H1 (cell line): ENCODE results near the gene MPPED2.

Experiments
- EP300 ChIP-seq, 2 experiments: IDR thresholded peaks; 1 replicate in 1 of 2; 2 replicates in 1 of 2; pipeline ENCODE4 v1.6.1; 2011 to 2012; ENCODE audit warnings: low read depth in 2 of 2, low read length in 2 of 2, mild to moderate bottlenecking in 2 of 2, borderline replicate concordance in 1 of 2, inconsistent platforms in 1 of 2, moderate library complexity in 1 of 2
- POLR2A ChIP-seq, 2 experiments: IDR thresholded peaks; 1 replicate in 1 of 2; 2 replicates in 1 of 2; pipeline ENCODE4 v1.6.1; 2011; ENCODE audit warnings: low read depth in 2 of 2, low read length in 2 of 2, mild to moderate bottlenecking in 2 of 2; ENCODE audit errors: control extremely low read depth in 1 of 2
- RAD21 ChIP-seq, 2 experiments: IDR thresholded peaks in 1 of 2; conservative IDR thresholded peaks in 1 of 2; 2 replicates each; pipeline ENCODE4 v1.6.1; 2011; ENCODE audit warnings: low read depth in 2 of 2, low read length in 2 of 2, improper control_type of control experiment in 1 of 2, inconsistent platforms in 1 of 2, mild to moderate bottlenecking in 1 of 2, moderate library complexity in 1 of 2
- RXRA ChIP-seq: IDR thresholded peaks from 2 replicates; pipeline ENCODE4 v1.6.1; 2011; ENCODE audit warnings: low read depth, mild to moderate bottlenecking, low read length, moderate library complexity; ENCODE audit not compliant: insufficient read depth
- SP2 ChIP-seq: IDR thresholded peaks from 2 replicates; pipeline ENCODE4 v1.6.1; 2012; ENCODE audit warnings: mild to moderate bottlenecking, low read length, inconsistent platforms
- TBP ChIP-seq: IDR thresholded peaks from 2 replicates; pipeline ENCODE4 v1.6.1; 2011; ENCODE audit warnings: low read depth, low read length, improper control_type of control experiment
- TF ChIP-seq, protein P1 (sequence below), 3 experiments: IDR thresholded peaks; 1 replicate in 2 of 3; 2 replicates in 1 of 3; pipeline versions ENCODE4 v1.5.1 to v1.6.1; 2011; ENCODE audit warnings: low read length in 3 of 3, mild to moderate bottlenecking in 3 of 3, inconsistent platforms in 2 of 3, low read depth in 1 of 3, moderate library complexity in 1 of 3; ENCODE audit not compliant: insufficient read depth in 1 of 3; ENCODE audit errors: control extremely low read depth in 1 of 3
- TF ChIP-seq, protein P2 (sequence below): IDR thresholded peaks from 2 replicates; pipeline ENCODE4 v1.6.1; 2012; ENCODE audit warnings: low read length, inconsistent platforms

DNA sequence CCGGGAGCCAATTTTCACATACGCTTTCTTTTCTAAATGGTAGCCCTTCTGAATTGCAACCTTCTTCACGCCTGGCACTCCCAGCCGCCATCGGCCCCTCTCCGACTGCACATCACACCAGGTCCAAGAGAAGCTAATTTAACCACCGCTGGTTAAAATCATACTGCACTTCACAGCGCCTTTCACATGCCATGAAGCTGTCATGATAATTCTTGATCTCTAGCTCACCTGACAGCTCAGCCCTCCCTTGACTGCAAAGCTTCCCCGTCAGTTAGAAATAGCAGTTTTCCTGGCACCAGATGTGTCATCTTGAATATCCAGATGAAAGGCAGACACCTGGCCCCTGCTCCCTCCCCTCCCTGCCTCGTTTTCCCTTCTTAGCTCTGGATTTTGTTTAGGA lies 161.8 kb downstream of the MPPED2 start:
- TF ChIP-seq RXRA, result no peak
- TF ChIP-seq, protein P1, sequence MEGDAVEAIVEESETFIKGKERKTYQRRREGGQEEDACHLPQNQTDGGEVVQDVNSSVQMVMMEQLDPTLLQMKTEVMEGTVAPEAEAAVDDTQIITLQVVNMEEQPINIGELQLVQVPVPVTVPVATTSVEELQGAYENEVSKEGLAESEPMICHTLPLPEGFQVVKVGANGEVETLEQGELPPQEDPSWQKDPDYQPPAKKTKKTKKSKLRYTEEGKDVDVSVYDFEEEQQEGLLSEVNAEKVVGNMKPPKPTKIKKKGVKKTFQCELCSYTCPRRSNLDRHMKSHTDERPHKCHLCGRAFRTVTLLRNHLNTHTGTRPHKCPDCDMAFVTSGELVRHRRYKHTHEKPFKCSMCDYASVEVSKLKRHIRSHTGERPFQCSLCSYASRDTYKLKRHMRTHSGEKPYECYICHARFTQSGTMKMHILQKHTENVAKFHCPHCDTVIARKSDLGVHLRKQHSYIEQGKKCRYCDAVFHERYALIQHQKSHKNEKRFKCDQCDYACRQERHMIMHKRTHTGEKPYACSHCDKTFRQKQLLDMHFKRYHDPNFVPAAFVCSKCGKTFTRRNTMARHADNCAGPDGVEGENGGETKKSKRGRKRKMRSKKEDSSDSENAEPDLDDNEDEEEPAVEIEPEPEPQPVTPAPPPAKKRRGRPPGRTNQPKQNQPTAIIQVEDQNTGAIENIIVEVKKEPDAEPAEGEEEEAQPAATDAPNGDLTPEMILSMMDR (IDR thresholded peaks at IDR 0.05; ENCODE audit: control extremely low read depth in 1 of 3, insufficient read depth in 1 of 3, low read depth in 1 of 3, low read length in 3 of 3), result no peak
- TF ChIP-seq, protein P2, sequence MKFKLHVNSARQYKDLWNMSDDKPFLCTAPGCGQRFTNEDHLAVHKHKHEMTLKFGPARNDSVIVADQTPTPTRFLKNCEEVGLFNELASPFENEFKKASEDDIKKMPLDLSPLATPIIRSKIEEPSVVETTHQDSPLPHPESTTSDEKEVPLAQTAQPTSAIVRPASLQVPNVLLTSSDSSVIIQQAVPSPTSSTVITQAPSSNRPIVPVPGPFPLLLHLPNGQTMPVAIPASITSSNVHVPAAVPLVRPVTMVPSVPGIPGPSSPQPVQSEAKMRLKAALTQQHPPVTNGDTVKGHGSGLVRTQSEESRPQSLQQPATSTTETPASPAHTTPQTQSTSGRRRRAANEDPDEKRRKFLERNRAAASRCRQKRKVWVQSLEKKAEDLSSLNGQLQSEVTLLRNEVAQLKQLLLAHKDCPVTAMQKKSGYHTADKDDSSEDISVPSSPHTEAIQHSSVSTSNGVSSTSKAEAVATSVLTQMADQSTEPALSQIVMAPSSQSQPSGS, result no peak
- no peak for TF ChIP-seq RAD21 (IDR thresholded peaks at IDR 0.05 in 1 of 2, conservative IDR thresholded peaks at IDR 0.05 in 1 of 2; ENCODE audit: low read depth in 2 of 2, low read length in 2 of 2)
- TF ChIP-seq POLR2A (IDR thresholded peaks at IDR 0.05; ENCODE audit: control extremely low read depth in 1 of 2, low read depth in 2 of 2, low read length in 2 of 2), result no peak
- TF ChIP-seq EP300 (IDR thresholded peaks at IDR 0.05; ENCODE audit: borderline replicate concordance in 1 of 2, low read depth in 2 of 2, low read length in 2 of 2), result no peak
- no peak for TF ChIP-seq SP2
- TF ChIP-seq TBP, result no peak
